ENCODE data around the gene FBXW12. TPM values are rescaled to one million over a fixed set of nuclear protein-coding genes. Genes with fewer than 3 reads are reported as not detected.
"Not testable (repeated sequence)": the region's sequence is repeated elsewhere in the genome, so short reads cannot be mapped to it uniquely, and the experiment has no call there.

Gene FBXW12
- total and polyA plus RNA-seq, 10 donors, result 0.33 to 0.42 TPM; not detected in 8

DNA sequence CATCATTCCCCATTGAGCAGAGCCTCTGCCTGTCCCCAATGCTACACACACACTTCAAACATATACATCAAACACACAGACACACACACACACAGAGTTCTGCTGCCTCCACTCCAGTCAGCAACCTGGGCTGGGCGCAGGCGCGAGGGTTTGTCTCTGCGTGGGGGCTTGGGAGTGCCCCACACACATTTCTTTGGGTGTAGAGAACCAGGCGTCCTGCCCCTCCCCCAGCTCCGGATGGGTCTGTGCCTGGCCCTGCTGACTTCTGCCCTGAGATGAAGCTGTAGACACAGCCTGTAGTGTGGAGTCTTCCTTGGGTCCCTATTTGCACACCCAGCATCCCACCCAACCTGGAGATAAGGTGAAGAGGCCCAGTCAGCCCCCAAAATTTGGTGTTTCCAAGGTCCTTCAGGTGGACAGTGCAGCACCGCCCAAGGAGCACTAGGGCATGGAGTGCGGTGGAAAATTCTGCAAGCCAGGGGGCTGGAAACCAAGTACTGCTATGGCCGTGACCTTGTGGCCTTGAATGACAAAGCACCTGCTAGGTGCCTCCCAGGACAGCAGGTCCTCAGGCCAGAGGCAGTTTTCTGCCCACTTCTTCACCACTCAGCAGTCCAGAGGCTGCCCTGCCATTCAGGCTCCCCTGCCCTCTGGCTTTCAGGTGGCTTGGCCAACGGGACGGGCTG is 26.8 kb downstream of the FBXW12 start:
- intact Hi-C loops (cut with DNase I; ENCODE audit: low total_unique reads), result no loop called here
- TF ChIP-seq CTCF (IDR thresholded peaks at IDR 0.05 in 8 of 11, conservative IDR thresholded peaks at IDR 0.05 in 3 of 11) (no peak), POLR2AphosphoS5 (IDR thresholded peaks at IDR 0.05) (no peak), POLR2A (IDR thresholded peaks at IDR 0.05) (no peak)
- Histone ChIP-seq H3K27me3 (replicated peaks in 1 of 7) (no peaks in the 10 kb centered on the region), H3K4me1 (peaks cover 0 to 42% (median 7%) of the 10 kb centered on the region in 6 donors), H3K27ac (no peak overlapping the region), H3K36me3 (no peaks in the 10 kb centered on the region), H3K4me3 (no peak overlapping the region), H3K9me3 (no peaks in the 10 kb centered on the region)
- peak; percentile 70 for DNase-seq
- 61 to 83% (median 64%) methylated on average over 11 of the region's 11 CpGs for WGBS, 5 donors

- WGBS, 5 donors, result 51 to 61% (median 54%) methylated on average over 4 of the region's 4 CpGs
- Histone ChIP-seq H3K27ac (no peak overlapping the region), H3K9me3 (no peaks in the 10 kb centered on the region), H3K4me1 (peaks cover 0 to 49% (median 15%) of the 10 kb centered on the region in 6 donors), H3K4me3 (no peak overlapping the region), H3K36me3 (no peaks in the 10 kb centered on the region), H3K27me3 (replicated peaks in 1 of 7) (no peaks in the 10 kb centered on the region)
- intact Hi-C loops (cut with DNase I; ENCODE audit: low total_unique reads), result loop anchor here (2.0 kb wide), 2 partner anchors 35 to 149 kb away; no protein-coding TSS in a partner anchor
- DNase-seq, result no peak
- TF ChIP-seq POLR2AphosphoS5 (IDR thresholded peaks at IDR 0.05) (peak in 2 of 3 donors; percentile 7 to 22), CTCF (IDR thresholded peaks at IDR 0.05 in 8 of 11, conservative IDR thresholded peaks at IDR 0.05 in 3 of 11) (no peak)
Measured at GRCh38 chr3:48399387-48400172, 27.6 kb downstream of the FBXW12 start.

GRCh38 chr3:48400824-48401433 is 28.9 kb downstream of the FBXW12 start:
- no peaks in the 10 kb centered on the region for H3K27me3 ChIP-seq (replicated peaks in 1 of 7)
- H3K4me3 ChIP-seq, result no peak overlapping the region
- no peak overlapping the region for H3K27ac ChIP-seq
- WGBS, 5 donors, result 58 to 65% (median 59%) methylated on average over 6 of the region's 6 CpGs
- intact Hi-C loops (cut with DNase I; ENCODE audit: low total_unique reads), result loop anchor here (2.0 kb wide), 2 partner anchors 34 to 148 kb away; no protein-coding TSS in a partner anchor
- H3K4me1 ChIP-seq, result peaks cover 0 to 55% (median 19%) of the 10 kb centered on the region in 6 donors
- peaks cover 0 to 10% (median 0%) of the 10 kb centered on the region in 6 donors for H3K36me3 ChIP-seq
- H3K9me3 ChIP-seq, result no peaks in the 10 kb centered on the region
- DNase-seq, result peak; percentile 77
- TF ChIP-seq POLR2AphosphoS5 (IDR thresholded peaks at IDR 0.05) (no peak), CTCF (IDR thresholded peaks at IDR 0.05 in 8 of 11, conservative IDR thresholded peaks at IDR 0.05 in 3 of 11) (peak; percentile 81 to 93 (median 89))

DNA sequence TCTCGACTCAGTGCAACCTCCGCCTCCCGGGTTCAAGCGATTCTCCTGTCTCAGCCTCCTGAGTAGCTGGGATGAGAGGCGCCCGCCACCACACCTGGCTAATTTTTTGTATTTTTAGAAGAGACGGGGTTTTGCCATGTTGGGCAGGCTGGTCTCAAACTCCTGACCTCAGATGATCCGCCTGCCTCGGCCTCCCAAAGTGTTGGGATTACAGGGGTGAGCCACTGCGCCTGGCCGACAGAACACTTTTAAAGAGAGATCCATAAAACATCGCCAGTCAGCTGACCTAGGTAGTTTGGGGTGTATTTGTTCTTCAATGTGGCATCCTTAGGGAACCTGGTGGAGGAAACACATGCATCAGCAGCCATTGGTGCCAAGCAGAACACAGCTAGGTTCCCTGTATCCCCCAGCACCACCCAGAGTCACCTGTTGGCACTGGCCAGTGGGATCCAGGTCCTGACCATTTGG is 29.4 kb downstream of the FBXW12 start:
- intact Hi-C loops (cut with DNase I; ENCODE audit: low total_unique reads), result loop anchor here (2.0 kb wide), 2 partner anchors 33 to 147 kb away; no protein-coding TSS in a partner anchor
- not testable (repeated sequence) for DNase-seq; H3K27me3 ChIP-seq (replicated peaks in 1 of 7); H3K9me3 ChIP-seq; H3K4me3 ChIP-seq
- H3K4me1 ChIP-seq, result peaks cover 0 to 55% (median 19%) of the 10 kb centered on the region in 6 donors
- H3K27ac ChIP-seq, result peak overlapping the region in 2 of 8 donors; percentile 42 to 62
- peaks cover 0 to 16% (median 0%) of the 10 kb centered on the region in 6 donors for H3K36me3 ChIP-seq
- 91 to 98% (median 93%) methylated on average over 12 of the region's 12 CpGs for WGBS, 5 donors
